Activated T-cell treated with anti-CD3 and anti-CD28 coated beads, Interleukin-2, amount 50 U/mL, for 72 hours (primary cell): ENCODE results near the gene HOXB9. TPM values are rescaled to one million over a fixed set of nuclear protein-coding genes. Genes with fewer than 3 reads are reported as not detected.

Experiments used
- ATAC-seq, 2 donors: fragments of 150-1000 bp; cut with Tn5 transposase; replicated peaks in 1 of 2; 2 replicates each; pipeline ENCODE4 v1.10.0; 2021; ENCODE audit warnings: moderate library complexity in 2 of 2, mild to moderate bottlenecking in 1 of 2
- DNase-seq, 2 donors: peaks; one replicate each; pipeline ENCODE4 v3.0.0; 2021 to 2022; ENCODE audit warnings: mixed read lengths in 1 of 2
- H3K27ac Mint-ChIP-seq: one replicate; pipeline ENCODE4 v1.8.0; 2022; ENCODE audit warnings: mild to moderate bottlenecking, moderate library complexity, mixed read lengths
- H3K27me3 Mint-ChIP-seq: one replicate; pipeline ENCODE4 v1.8.0; 2022; ENCODE audit warnings: low read depth, mixed read lengths
- H3K36me3 Mint-ChIP-seq, 2 donors: one replicate each; pipeline ENCODE4 v1.8.0; 2022; ENCODE audit warnings: mixed read lengths in 2 of 2, mild to moderate bottlenecking in 1 of 2; ENCODE audit not compliant: insufficient read depth in 2 of 2
- H3K4me1 Mint-ChIP-seq: one replicate; pipeline ENCODE4 v1.8.0; 2022; ENCODE audit warnings: low read depth, mixed read lengths
- H3K4me3 Mint-ChIP-seq, 2 donors: one replicate each; pipeline ENCODE4 v1.8.0; 2022; ENCODE audit warnings: mild to moderate bottlenecking in 2 of 2, mixed read lengths in 2 of 2, moderate library complexity in 2 of 2
- H3K9me3 Mint-ChIP-seq, 2 donors: one replicate each; pipeline ENCODE4 v1.8.0; 2022; ENCODE audit warnings: mixed read lengths in 2 of 2
- total RNA-seq, 2 donors: library from RNA; stranded (reverse); gene quantifications; one replicate each; pipeline ENCODE4 v1.2.3, GENCODE V29; 2022

The HOXB9 gene
- total RNA-seq = 10 to 100 TPM; 15.0 to 23.0 TPM

DNA sequence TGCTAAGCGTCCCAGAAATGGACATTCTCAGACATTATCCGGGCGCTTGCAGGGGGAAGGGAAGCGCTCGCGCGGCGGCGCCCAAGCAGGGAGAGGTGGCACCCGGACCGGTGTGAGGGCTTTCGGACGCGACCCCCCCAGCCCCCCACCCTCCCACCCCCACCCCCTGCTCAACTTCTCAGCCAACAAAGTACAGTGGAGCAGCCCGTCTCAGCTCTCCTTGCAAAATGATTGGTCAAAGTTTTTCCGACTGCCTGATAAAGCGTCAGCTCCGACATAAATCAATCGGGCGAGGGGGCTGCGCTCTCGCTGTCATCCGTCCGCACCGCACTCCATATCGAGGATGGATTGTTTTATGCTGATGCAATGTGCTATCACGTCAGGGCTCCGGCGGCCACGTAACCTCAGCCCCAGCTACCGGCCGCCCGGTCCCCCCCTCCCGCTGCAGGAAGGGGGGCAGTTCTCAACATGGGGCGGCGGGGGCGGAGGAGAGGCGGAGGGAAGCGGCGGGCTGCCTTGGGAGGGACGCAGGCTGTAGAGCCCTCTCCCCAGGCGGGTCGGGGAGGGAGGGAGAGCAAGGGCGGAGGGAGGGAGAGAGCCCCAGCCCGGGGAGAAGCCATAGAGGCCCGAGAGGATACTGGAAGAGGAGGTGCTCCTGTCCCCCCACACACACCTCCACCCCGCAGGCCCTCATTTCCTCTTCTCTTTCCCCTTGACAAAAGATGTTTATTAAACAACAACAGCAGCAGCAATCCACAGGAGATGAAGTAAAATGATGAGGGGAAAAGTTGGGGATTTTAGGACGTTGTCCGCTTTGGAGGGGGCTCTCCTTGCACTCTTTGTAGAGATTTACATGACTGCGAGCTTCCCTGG, at the start of gene HOXB9:
HOXB9 (minus strand) TSS at position 114 of the 873 bp plus-strand sequence; CDS start at position 25, 89 bp downstream.
- Mint-ChIP-seq H3K4me3 (peak within 1 kb of the TSS; percentile 95 to 97), H3K27me3 (peaks cover 95% of the 10 kb centered on the region), H3K27ac (peak within 1 kb of the TSS; percentile 69), H3K9me3 (no peaks in the 10 kb centered on the region), H3K4me1 (peaks cover 6% of the 10 kb centered on the region), H3K36me3 (peaks cover 3 to 6% of the 10 kb centered on the region in 2 donors)
- DNase-seq (peak; percentile 78 to 79), ATAC-seq (peak; percentile 81 to 83)

DNA sequence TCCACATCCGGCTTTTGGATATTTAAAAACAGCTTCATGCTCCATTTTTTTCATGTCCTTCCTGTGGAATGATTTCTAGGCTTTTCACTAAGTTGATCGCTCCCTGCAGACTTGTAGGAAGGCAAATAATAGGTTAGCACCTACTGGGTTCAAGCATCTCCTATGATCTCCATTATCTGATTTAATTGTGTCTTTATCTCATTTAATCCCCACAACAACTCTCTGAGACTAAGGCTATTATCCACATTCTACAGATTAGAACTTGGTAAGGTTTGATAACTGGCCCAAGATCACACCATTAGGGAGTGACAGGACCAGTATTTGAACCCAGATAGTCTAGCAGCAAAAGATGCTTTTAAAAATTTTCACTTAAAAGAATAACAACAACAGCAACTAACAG, 46.2 kb upstream of the HOXB9 start:
- peaks cover 7% of the 10 kb centered on the region for H3K4me1 Mint-ChIP-seq
- no peaks in the 10 kb centered on the region for H3K9me3 Mint-ChIP-seq
- H3K36me3 Mint-ChIP-seq = no peaks in the 10 kb centered on the region
- ATAC-seq (no peak), DNase-seq (no peak)
- H3K27me3 Mint-ChIP-seq = peaks cover 33% of the 10 kb centered on the region
- H3K27ac Mint-ChIP-seq = no peak overlapping the region
- H3K4me3 Mint-ChIP-seq = no peak overlapping the region

DNA sequence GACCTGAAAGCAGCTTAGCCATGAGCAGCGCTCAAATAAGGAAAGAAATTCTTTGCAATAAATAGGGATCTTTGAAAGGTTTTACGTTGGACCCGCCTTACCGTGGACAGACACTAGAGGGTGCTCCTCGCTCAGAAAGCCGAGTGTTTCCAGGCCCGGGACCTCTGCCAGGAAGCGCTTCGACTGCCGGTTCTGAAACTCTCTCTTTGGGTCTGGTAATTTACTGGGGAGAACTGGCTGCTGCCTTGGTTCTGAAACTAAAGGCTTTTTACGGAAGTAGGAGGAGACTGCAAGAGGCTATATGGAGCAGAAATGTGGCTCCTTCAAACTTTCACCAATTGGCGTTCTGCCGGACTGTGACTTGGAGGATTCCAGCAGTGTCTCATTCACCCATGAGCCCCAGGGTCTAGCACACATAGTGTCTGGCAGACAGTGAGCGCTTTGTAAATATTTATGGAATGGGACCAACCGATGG, 45.6 kb upstream of the HOXB9 start:
- Mint-ChIP-seq H3K36me3 (no peaks in the 10 kb centered on the region), H3K27ac (no peak overlapping the region), H3K4me3 (peak overlapping the region; percentile 39 to 56), H3K4me1 (peaks cover 7% of the 10 kb centered on the region), H3K27me3 (peaks cover 31% of the 10 kb centered on the region), H3K9me3 (no peaks in the 10 kb centered on the region)
- ATAC-seq (peak; percentile 53 to 62), DNase-seq (peak; percentile 69 to 75)

DNA sequence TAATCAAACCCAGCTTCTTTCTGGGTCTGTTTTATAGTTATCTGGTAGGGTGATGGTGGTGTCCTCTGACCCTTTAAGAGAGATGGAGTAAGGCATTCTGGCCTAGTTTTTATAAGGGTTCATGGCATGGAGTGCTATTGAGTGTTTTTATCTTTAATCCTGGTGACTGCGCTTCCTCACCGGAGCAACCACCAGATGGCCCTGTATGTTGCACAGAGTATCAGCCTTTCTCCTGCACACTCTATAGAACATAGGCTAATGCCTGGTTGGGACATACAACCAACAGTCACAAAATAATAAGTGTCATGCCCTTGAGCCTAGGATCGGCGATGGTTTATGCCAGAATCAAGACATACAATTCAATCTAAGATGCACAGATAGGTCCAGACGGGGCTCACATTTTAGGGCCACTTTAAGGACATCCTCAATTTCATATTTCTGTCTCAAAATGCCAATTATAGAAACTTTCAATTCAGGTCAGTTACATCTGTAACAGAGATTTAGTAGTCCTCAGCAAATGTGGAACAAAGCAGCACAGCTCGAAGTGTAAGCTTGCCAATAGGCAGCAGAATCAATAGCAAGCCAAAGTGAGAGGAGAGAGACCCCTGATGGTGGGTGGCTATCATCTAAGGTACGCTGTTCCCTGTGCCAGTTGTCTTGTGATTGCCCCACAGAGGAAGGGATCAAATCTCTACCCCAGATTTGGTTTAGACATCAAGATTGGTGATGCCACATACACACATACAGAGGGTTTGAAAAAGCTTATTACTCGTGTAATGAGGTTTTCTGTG, 37.2 kb upstream of the HOXB9 start:
- Mint-ChIP-seq H3K4me1 (no peaks in the 10 kb centered on the region), H3K27me3 (peaks cover 14% of the 10 kb centered on the region), H3K4me3 (no peak overlapping the region), H3K27ac (no peak overlapping the region), H3K9me3 (no peaks in the 10 kb centered on the region), H3K36me3 (no peaks in the 10 kb centered on the region)
- no peak for ATAC-seq
- no peak for DNase-seq

DNA sequence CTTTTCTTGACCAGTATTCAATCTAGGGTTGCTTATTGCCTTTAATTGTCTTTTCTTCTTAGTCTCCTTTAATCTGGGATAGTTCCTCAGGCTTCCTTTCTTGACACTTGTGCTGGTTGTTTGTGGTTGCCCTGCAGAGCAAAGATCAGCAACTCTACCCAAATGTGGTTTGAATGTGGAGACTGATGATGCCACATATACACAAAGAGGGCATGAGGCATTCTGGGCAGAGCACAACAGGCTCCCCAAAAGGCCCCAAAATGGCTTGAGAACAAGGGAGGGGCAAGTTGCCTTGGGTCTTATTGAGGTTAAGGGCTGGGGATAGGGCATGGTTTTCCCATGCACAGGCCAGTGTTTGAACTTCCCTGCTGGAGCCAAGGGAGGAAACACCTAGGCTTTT, 29.8 kb upstream of the HOXB9 start:
- ATAC-seq (no peak), DNase-seq (no peak)
- H3K36me3 Mint-ChIP-seq = no peaks in the 10 kb centered on the region
- no peak overlapping the region for H3K4me3 Mint-ChIP-seq
- H3K4me1 Mint-ChIP-seq = no peaks in the 10 kb centered on the region
- no peaks in the 10 kb centered on the region for H3K9me3 Mint-ChIP-seq
- no peak overlapping the region for H3K27ac Mint-ChIP-seq
- H3K27me3 Mint-ChIP-seq = peaks cover 6% of the 10 kb centered on the region

DNA sequence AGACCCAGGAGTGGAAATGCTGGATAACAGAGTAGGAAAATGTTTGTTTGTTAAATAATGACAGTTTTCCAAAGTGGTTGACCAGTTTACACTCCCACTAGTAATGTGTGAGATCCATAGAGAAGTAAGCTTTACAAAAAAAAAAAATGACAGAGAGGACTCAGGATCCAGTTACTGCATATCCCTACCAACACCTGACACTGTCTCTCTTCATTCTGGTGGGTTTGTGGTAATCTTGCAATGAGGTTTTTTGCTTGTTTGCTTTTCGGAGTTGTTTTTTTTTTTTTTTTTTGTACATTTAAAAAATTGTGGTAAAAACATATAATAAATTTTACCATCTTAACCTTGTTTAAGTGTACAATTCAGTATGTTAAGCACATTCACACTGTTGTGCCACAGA, 23.6 kb upstream of the HOXB9 start:
- ATAC-seq = no peak
- Mint-ChIP-seq H3K4me1 (peaks cover 22% of the 10 kb centered on the region), H3K27me3 (peaks cover 48% of the 10 kb centered on the region), H3K4me3 (no peak overlapping the region), H3K36me3 (peaks cover 0 to 4% of the 10 kb centered on the region in 2 donors), H3K27ac (no peak overlapping the region), H3K9me3 (no peaks in the 10 kb centered on the region)
- DNase-seq = no peak

DNA sequence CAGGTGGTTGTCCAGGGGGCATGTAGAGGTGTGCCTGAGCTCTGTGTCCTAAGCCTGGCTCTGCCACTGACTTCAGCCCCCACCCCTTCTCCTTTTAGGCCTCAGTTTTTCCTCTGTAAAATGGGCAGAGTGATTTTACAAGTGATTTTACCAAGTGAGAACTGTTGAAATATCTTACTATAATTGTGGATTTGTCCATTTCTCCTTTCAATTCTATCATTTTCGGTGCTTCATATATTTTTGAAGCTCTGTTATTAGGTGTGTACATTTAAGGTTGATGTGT, 21.7 kb upstream of the HOXB9 start:
- H3K36me3 Mint-ChIP-seq = peaks cover 0 to 4% of the 10 kb centered on the region in 2 donors
- no peak overlapping the region for H3K27ac Mint-ChIP-seq
- H3K4me3 Mint-ChIP-seq = peak overlapping the region; percentile 76 to 79
- no peak for ATAC-seq
- peaks cover 22% of the 10 kb centered on the region for H3K4me1 Mint-ChIP-seq
- DNase-seq = no peak
- H3K27me3 Mint-ChIP-seq = peaks cover 66% of the 10 kb centered on the region
- no peaks in the 10 kb centered on the region for H3K9me3 Mint-ChIP-seq

DNA sequence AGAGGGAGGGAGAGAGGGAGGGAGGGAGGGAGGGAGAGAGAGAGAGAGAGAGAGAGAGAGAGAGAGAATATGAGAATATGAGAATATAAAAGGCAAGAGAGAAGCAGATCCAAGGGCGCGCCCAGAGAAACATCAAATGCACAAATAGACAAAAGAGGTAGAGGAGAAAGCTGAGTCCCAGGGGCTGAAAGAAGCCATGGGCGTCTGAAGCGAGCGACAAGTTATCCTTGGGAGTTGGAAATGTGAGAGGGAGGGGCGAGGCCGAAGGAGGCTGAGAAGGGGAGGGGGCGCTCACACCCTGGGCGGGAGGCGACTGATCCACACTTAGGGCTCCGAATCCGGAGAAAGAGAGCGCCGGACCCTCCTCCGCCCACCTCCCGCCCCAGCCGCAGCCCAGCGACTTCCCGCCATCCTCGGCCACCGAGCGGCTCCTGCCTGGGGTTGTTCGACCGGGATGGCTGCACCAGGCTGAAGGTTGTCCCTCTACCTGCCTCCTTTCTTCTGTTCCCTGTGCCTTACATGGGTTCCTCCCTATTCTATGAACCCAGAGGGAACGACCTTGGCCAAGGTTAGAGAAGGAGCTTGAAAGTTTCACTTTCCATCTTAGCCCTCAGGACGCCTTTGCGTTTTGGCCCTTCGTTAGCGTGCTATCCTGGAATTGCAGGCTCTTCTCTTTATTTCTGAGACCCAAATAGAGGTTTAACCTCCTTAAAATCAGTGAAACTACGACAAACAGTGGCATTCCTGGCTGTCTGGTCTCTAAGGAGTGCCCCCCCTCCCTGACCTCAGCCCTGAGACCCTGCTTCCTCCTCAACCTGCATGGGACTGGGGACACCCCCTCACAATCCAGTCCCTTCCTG, 21.2 kb upstream of the HOXB9 start:
- Mint-ChIP-seq H3K36me3 (peaks cover 0 to 4% of the 10 kb centered on the region in 2 donors), H3K4me3 (peak overlapping the region; percentile 76 to 79), H3K27ac (peak overlapping the region; percentile 1), H3K9me3 (no peaks in the 10 kb centered on the region), H3K27me3 (peaks cover 69% of the 10 kb centered on the region), H3K4me1 (peaks cover 25% of the 10 kb centered on the region)
- ATAC-seq (peak; percentile 27 to 32), DNase-seq (no peak)

DNA sequence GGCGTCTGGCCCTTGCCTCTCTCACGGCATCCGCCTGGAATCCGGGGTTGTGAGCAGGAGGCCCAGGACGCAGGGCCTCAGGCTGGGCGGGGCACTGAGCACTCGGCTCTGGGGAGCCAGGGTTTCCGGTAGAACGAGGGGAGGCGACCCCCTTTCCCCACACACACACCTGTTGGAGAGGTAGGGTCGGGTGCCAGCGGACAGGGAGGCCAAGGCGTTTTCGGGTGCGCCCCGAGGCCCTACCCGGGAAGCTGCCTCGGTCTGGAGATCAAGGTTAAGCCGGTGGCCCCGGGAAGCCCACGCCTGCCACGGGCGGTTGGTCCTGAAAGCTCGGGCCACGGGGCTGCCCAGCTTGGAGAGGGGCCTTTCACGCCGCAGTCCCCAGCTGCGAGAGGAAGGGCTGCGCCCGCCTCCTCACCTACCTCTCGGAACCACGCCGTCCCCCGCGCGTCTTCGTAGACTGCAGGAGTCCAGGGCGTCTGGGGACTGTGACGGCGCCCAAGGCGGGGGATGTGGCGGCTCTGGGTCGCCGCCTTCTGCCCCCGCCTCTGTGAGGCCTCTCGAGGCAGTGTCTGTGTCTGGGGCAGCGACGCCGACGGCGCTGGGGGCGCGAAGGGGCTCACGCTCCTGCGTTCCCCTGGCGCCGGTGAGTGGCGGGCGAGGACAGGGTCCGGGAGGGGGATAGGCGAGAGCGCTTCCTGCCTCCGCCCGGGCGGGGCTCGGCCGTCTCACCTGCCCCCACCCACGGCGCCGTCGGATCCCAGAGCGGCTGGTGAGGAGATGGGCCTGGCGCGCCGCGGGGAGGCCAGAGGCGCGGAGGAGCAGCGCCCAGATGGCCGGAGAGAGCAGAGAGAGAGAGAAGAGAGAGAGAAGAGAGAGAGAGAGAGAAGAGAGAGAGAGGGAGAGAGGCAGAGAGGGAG, 20.3 kb upstream of the HOXB9 start:
- H3K4me1 Mint-ChIP-seq = peaks cover 34% of the 10 kb centered on the region

DNA sequence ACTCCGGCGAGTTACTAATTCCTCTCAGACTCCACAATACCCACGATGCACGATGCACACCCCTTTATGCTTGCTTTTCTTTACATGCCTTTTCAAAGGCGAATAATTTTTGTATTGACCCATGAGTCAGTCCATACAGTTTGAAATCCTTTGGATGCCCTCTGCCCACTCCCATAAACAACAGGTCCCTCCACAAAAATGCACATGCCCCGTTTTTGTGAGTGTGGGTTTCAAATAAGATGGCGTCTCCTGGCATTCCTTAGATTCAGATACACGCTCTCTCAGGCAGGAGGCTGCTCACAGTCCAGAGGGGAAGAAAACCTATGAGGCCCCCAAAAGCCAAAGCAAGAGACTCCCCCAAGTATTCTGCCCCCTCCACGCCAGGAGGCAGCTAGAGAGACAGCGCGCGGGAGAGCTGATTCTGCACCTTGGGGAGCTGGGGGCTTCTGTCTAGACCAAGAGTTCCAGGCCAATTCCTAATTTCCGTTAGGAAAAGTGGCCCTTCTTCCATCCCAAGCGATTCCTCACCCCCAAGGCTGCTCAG, 19.6 kb upstream of the HOXB9 start:
- no peak overlapping the region for H3K27ac Mint-ChIP-seq
- peaks cover 82% of the 10 kb centered on the region for H3K27me3 Mint-ChIP-seq
- no peaks in the 10 kb centered on the region for H3K9me3 Mint-ChIP-seq
- DNase-seq (no peak), ATAC-seq (no peak)
- peaks cover 0 to 4% of the 10 kb centered on the region in 2 donors for H3K36me3 Mint-ChIP-seq
- peak overlapping the region; percentile 73 to 79 for H3K4me3 Mint-ChIP-seq
- H3K4me1 Mint-ChIP-seq = peaks cover 37% of the 10 kb centered on the region

More for the DNA sequence above, 20.3 kb upstream of the HOXB9 start:
- ATAC-seq (peak; percentile 71 to 75), DNase-seq (peak; percentile 33 to 41)
- peak overlapping the region; percentile 73 to 79 for H3K4me3 Mint-ChIP-seq
- H3K36me3 Mint-ChIP-seq = peaks cover 0 to 4% of the 10 kb centered on the region in 2 donors
- H3K9me3 Mint-ChIP-seq = no peaks in the 10 kb centered on the region
- peaks cover 75% of the 10 kb centered on the region for H3K27me3 Mint-ChIP-seq
- H3K27ac Mint-ChIP-seq = no peak overlapping the region

DNA sequence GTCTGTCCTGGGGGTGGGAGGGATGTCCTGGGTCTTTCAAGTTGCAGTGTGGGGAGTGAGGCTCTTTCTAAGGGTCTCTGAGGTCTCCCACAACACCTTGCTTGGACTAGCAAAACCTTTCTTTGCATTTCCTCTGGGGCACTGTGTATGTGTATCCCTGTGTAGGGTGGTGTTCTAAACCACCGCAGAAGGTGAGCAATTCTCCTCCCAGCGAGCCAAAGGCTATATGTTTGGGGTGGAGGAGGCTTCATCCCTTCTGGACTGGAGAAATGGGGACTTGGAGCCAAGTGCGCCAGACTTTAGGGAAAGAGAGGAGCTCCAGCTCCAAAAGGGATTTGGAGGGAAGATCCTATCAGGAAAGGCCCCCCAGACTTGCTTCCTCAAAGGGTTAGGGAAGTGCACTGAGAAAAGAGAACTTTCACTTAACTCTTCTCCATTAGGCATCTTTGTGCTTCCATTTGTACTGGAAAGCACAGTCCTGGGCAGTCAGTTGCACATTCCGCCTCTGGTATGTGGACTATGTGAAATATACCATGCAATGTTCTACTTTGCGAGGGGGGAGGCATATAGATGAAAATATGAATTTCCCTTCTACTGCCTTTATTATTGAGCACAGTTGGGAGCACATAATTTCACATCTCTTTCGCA, 18.9 kb upstream of the HOXB9 start:
- H3K4me1 Mint-ChIP-seq = peaks cover 37% of the 10 kb centered on the region
- H3K4me3 Mint-ChIP-seq = no peak overlapping the region

More for the DNA sequence above, 18.9 kb upstream of the HOXB9 start:
- DNase-seq (no peak), ATAC-seq (no peak)
- no peaks in the 10 kb centered on the region for H3K9me3 Mint-ChIP-seq
- H3K36me3 Mint-ChIP-seq = peaks cover 0 to 4% of the 10 kb centered on the region in 2 donors
- H3K27ac Mint-ChIP-seq = no peak overlapping the region
- H3K27me3 Mint-ChIP-seq = peaks cover 87% of the 10 kb centered on the region
